Neural crest cell (in vitro differentiated cells): ENCODE results near the gene ANKH. TPM values are rescaled to one million over a fixed set of nuclear protein-coding genes. Genes with fewer than 3 reads are reported as not detected.
A peak's percentile ranks its signal among the peaks of the same experiment; 100 is the strongest.
"Not testable (repeated sequence)": the region's sequence is repeated elsewhere in the genome, so short reads cannot be mapped to it uniquely, and the experiment has no call there.

ENCODE experiments used
- DNase-seq: peaks from one replicate; pipeline ENCODE4 v3.0.0; 2021; ENCODE audit warnings: low read depth, mixed read lengths, low spot score
- H3K27ac Mint-ChIP-seq: one replicate; pipeline ENCODE4 v1.8.0; 2021; ENCODE audit warnings: mild to moderate bottlenecking, mixed read lengths; ENCODE audit not compliant: unreplicated experiment
- H3K27me3 Mint-ChIP-seq: 2 replicates; pipeline ENCODE4 v1.8.0; 2021; ENCODE audit warnings: low read depth, mild to moderate bottlenecking, mixed read lengths
- H3K36me3 Mint-ChIP-seq: 2 replicates; pipeline ENCODE4 v1.8.0; 2021; ENCODE audit warnings: low read depth, mild to moderate bottlenecking, mixed read lengths
- H3K4me1 Mint-ChIP-seq: 2 replicates; pipeline ENCODE4 v1.8.0; 2021; ENCODE audit warnings: mixed read lengths
- H3K4me3 Mint-ChIP-seq: one replicate; pipeline ENCODE4 v1.8.0; 2021; ENCODE audit warnings: mild to moderate bottlenecking, mixed read lengths
- H3K9me3 Mint-ChIP-seq: 2 replicates; pipeline ENCODE4 v1.8.0; 2021; ENCODE audit warnings: mixed read lengths
- CTCF ChIP-seq: fragments of 200-600 bp; sonication (generic); conservative IDR thresholded peaks from 2 replicates; pipeline ENCODE4 v1.5.0; 2021; ENCODE audit warnings: antibody characterized with exemption, mild to moderate bottlenecking
- total RNA-seq: library from RNA; stranded (reverse); gene quantifications from 2 replicates; pipeline ENCODE4 v1.2.1, GENCODE V29; 2021

ANKH gene
- total RNA-seq, 1 donor from 2014 or later = 28.6 TPM

GRCh38 chr5:14809369-14810155 lies 62.0 kb downstream of the ANKH start:
- Mint-ChIP-seq H3K27ac (peak overlapping the region; percentile 36), H3K27me3 (no peaks in the 10 kb centered on the region), H3K4me1 (peaks cover 33% of the 10 kb centered on the region), H3K4me3 (no peak overlapping the region), H3K9me3 (peaks cover 9% of the 10 kb centered on the region), H3K36me3 (peaks cover 5% of the 10 kb centered on the region)
- TF ChIP-seq CTCF = no peak
- no peak for DNase-seq

- peaks cover 5% of the 10 kb centered on the region for H3K36me3 Mint-ChIP-seq
- no peak for DNase-seq
- H3K9me3 Mint-ChIP-seq = peaks cover 9% of the 10 kb centered on the region
- peaks cover 33% of the 10 kb centered on the region for H3K4me1 Mint-ChIP-seq
- H3K27ac Mint-ChIP-seq = no peak overlapping the region
- no peak for TF ChIP-seq CTCF
- no peaks in the 10 kb centered on the region for H3K27me3 Mint-ChIP-seq
- no peak overlapping the region for H3K4me3 Mint-ChIP-seq
Observed at GRCh38 chr5:14807471-14807870, 64.1 kb downstream of the ANKH start.

- Mint-ChIP-seq H3K4me3 (peak overlapping the region; percentile 21), H3K9me3 (peaks cover 12% of the 10 kb centered on the region), H3K27ac (peak overlapping the region; percentile 63), H3K4me1 (peaks cover 33% of the 10 kb centered on the region), H3K36me3 (peaks cover 7% of the 10 kb centered on the region), H3K27me3 (no peaks in the 10 kb centered on the region)
- no peak for DNase-seq
- no peak for TF ChIP-seq CTCF
Observed at GRCh38 chr5:14806456-14806855, 65.1 kb downstream of the ANKH start.

- Mint-ChIP-seq H3K27ac (no peak overlapping the region), H3K4me3 (no peak overlapping the region), H3K36me3 (peaks cover 7% of the 10 kb centered on the region), H3K9me3 (peaks cover 3% of the 10 kb centered on the region), H3K4me1 (peaks cover 20% of the 10 kb centered on the region), H3K27me3 (no peaks in the 10 kb centered on the region)
- TF ChIP-seq CTCF = no peak
- no peak for DNase-seq
Observed at GRCh38 chr5:14802541-14802940, 69.0 kb downstream of the ANKH start.

GRCh38 chr5:14801792-14802191 lies 69.8 kb downstream of the ANKH start:
- peaks cover 7% of the 10 kb centered on the region for H3K36me3 Mint-ChIP-seq
- H3K4me1 Mint-ChIP-seq = peaks cover 13% of the 10 kb centered on the region
- no peak overlapping the region for H3K4me3 Mint-ChIP-seq
- TF ChIP-seq CTCF = no peak
- H3K27ac Mint-ChIP-seq = no peak overlapping the region
- no peak for DNase-seq
- peaks cover 3% of the 10 kb centered on the region for H3K9me3 Mint-ChIP-seq
- no peaks in the 10 kb centered on the region for H3K27me3 Mint-ChIP-seq

GRCh38 chr5:14797385-14797784 lies 74.2 kb downstream of the ANKH start:
- not testable (repeated sequence) for H3K27me3 Mint-ChIP-seq, H3K9me3 Mint-ChIP-seq, DNase-seq, H3K36me3 Mint-ChIP-seq, H3K4me1 Mint-ChIP-seq, H3K4me3 Mint-ChIP-seq, H3K27ac Mint-ChIP-seq
